Pulmonary artery endothelial cell (primary cell): ENCODE measurements around the gene SBF2. TPM values are rescaled to one million over a fixed set of nuclear protein-coding genes. Genes with fewer than 3 reads are reported as not detected.
"Not testable (repeated sequence)": the region's sequence is repeated elsewhere in the genome, so short reads cannot be mapped to it uniquely, and the experiment has no call there.

Experiments
- DNase-seq: peaks from one replicate; pipeline ENCODE4 v3.0.0-alpha.2; 2011; ENCODE audit warnings: low read depth, low spot score
- total RNA-seq: library from RNA; depleted of rRNA; stranded (reverse); fragments of >200 nt; gene quantifications from 2 replicates; pipeline ENCODE4 v1.2.3, GENCODE V29; 2014

The SBF2 gene
- total RNA-seq, 1 donor from 2014 or later = 32.7 TPM

GRCh38 chr11:10118865-10119264, 175.2 kb downstream of the SBF2 start:
- DNase-seq = no peak

- DNase-seq = no peak
Observed at GRCh38 chr11:10117709-10118351, 176.2 kb downstream of the SBF2 start.

GRCh38 chr11:10116588-10116987, 177.4 kb downstream of the SBF2 start:
- no peak for DNase-seq

- DNase-seq = no peak
Observed at GRCh38 chr11:10114593-10115404, 179.2 kb downstream of the SBF2 start.

- DNase-seq = no peak
Observed at GRCh38 chr11:10113852-10114251, 180.2 kb downstream of the SBF2 start.

GRCh38 chr11:10109806-10110205, 184.2 kb downstream of the SBF2 start:
- no peak for DNase-seq

- no peak for DNase-seq
Observed at GRCh38 chr11:10108915-10109680, 184.9 kb downstream of the SBF2 start.

GRCh38 chr11:10107497-10107896, 186.5 kb downstream of the SBF2 start:
- no peak for DNase-seq

GRCh38 chr11:10097615-10098014, 196.4 kb downstream of the SBF2 start:
- DNase-seq = no peak

GRCh38 chr11:10096987-10097386, 197.0 kb downstream of the SBF2 start:
- no peak for DNase-seq

GRCh38 chr11:10095412-10096208, 198.4 kb downstream of the SBF2 start:
- DNase-seq = no peak

DNA sequence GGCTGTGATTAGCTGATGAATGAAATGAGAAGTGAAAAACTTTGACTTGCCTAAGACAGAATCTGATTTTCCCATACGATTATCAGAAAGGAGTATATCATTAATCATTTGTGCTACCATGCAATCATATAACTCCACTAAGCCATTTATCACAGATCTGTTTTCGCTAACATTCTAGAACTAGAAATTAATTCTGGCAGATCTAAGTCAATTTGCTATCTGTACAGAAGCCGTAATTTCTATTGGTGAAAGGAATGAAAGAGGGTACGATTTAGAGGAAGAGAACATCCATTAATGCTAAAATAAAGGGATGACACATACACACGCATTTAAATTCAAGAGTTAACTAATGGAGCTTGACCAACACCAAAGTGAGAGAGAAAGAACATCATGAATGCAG, 201.6 kb downstream of the SBF2 start:
- no peak for DNase-seq

GRCh38 chr11:10091314-10092045, 202.5 kb downstream of the SBF2 start:
- no peak for DNase-seq

GRCh38 chr11:10087923-10088225, 206.1 kb downstream of the SBF2 start:
- not testable (repeated sequence) for DNase-seq

DNA sequence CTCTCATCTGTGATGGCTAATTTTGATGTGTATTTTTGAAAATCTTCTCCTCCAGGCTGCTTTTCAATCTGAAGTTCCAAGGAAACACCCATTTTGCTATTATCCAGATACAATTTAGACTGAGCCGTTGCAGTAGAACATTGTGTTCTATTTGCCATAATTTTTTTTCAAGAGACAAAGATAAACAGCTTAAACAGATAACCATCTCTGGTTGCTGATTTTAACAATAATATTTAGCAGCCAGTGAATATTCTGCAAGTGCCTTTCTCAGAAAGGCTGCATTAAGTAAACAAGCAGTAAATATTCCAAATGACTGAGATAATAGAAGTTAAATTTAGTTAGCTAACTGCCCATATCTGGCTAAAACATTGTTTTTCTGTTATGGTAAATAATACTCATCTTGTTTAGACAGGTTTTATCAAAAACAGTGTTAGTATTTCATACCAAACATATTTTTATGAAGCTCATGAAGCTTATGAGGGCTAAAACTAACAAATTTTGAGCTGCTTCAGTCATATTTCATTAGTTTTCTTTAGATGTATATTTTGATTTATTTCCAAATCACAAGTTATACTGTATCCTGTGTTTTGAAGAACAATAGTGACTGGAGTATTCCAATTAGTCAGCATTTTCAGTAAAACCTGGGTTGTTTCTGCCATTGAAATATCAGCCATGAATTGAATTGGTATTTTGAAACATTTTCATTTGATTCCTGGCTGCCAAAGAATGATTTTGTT, 206.7 kb downstream of the SBF2 start:
- DNase-seq = no peak

DNA sequence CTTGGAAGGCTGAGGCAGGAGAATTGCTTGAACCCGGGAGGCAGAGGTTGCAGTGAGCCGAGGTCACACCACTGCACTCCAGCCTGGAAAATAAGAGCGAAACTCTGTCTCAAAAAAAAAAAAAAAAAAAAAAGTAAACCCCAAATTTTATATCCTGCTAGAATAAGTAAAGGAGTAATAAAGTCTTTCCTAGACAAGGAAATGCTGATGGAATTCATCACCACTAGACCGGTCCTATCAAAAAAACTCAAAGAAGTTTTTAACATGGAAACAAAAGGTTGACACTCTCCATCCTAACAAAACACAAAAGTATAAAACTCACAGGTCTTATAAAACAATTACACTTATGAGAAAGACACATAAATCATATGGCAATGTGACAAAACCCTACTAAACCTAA, 213.9 kb downstream of the SBF2 start:
- DNase-seq = no peak

DNA sequence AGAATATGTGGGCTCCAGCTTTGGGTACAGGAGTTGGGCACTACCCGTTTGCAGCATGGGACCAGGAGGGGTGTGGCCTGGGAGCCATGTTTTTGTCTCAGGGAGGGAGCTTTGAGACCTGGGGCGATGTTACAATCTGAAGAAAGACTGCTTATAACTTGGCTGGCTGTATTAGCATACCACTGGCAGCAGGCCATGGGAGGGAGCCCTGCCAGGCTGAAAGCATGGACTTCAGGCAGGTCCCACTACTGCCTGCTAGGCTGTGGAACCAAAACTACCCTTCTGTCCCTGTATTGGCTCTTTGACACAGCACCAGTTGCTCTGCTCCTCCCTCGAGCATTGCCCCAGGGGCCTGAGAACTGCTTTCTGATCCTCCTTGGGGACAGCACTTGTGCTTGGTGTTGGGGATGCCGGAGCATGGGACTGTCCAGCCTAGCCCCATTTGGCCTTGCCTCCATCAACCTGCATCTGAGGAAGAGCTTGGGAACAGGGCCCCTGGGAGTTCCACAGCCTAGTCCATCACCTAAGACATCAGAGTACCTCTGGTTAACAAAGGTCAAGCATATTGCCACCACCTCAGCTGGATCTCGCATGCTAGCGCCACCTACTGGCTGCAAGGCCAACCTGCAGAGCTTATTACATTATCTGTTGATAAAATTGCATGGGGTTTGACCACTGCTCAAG, 217.4 kb downstream of the SBF2 start:
- no peak for DNase-seq

- DNase-seq = no peak
Observed at GRCh38 chr11:10075141-10075540, 218.9 kb downstream of the SBF2 start.

DNA sequence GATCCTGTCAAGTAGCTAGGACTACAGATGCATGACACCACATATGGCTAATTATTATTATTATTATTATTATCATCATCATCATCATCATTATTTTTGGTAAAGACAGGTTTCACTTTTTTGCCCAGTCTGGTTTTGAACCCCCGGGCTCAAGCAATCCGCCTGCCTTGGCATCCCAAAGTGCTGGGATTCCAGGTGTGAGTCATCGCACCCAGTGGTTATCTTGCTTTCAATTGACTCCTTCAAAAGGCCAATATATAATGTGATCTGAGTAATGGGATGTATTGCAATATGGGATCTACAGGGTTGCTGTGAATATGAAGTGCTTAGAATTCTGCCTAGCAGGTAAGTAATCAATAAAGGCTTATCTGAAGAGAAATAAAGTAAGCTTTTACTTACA, 221.2 kb downstream of the SBF2 start:
- DNase-seq = no peak

- no peak for DNase-seq
Observed at GRCh38 chr11:10072142-10072541, 221.9 kb downstream of the SBF2 start.
